Measurements from ENCODE around the gene TAC3. TPM values are rescaled to one million over a fixed set of nuclear protein-coding genes. Genes with fewer than 3 reads are reported as not detected.

The TAC3 gene
- total and polyA plus RNA-seq, 8 donors, result 0.23 to 4.4 TPM; not detected in 6

DNA sequence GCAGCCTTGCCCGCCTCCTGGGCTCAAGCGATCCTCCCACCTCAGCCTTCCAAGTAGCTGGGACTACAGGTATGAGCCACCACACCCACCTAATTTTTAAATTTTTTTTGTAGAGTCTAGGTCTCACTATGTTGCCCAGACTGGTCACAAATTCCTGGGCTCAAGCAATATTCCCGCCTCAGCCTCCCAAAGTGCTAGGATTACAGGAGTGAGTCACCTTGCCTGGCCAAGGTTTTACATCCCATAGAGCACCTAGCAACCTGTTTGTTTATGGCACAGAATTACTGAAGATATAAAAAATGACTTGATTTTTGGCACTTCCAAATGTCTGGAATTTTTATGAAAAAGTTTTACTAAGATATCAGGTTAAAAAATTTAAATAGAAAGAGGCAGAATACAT, 17.1 kb upstream of the TAC3 start:
- WGBS, 2 donors, result 88 to 91% methylated on average over 3 of the region's 3 CpGs
- DNase-seq, result no peak
- no peak for ATAC-seq
- Histone ChIP-seq H3K4me3 (no peak overlapping the region), H3K27me3 (no peaks in the 10 kb centered on the region), H3K9me3 (no peaks in the 10 kb centered on the region), H3K27ac (no peak overlapping the region), H3K4me1 (no peaks in the 10 kb centered on the region), H3K36me3 (no peaks in the 10 kb centered on the region)
- no peak for FAIRE-seq
- TF ChIP-seq, protein P1, sequence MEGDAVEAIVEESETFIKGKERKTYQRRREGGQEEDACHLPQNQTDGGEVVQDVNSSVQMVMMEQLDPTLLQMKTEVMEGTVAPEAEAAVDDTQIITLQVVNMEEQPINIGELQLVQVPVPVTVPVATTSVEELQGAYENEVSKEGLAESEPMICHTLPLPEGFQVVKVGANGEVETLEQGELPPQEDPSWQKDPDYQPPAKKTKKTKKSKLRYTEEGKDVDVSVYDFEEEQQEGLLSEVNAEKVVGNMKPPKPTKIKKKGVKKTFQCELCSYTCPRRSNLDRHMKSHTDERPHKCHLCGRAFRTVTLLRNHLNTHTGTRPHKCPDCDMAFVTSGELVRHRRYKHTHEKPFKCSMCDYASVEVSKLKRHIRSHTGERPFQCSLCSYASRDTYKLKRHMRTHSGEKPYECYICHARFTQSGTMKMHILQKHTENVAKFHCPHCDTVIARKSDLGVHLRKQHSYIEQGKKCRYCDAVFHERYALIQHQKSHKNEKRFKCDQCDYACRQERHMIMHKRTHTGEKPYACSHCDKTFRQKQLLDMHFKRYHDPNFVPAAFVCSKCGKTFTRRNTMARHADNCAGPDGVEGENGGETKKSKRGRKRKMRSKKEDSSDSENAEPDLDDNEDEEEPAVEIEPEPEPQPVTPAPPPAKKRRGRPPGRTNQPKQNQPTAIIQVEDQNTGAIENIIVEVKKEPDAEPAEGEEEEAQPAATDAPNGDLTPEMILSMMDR (IDR thresholded peaks at IDR 0.05), result no peak
- intact Hi-C loops (cut with DNase I), result no loop called here

DNA sequence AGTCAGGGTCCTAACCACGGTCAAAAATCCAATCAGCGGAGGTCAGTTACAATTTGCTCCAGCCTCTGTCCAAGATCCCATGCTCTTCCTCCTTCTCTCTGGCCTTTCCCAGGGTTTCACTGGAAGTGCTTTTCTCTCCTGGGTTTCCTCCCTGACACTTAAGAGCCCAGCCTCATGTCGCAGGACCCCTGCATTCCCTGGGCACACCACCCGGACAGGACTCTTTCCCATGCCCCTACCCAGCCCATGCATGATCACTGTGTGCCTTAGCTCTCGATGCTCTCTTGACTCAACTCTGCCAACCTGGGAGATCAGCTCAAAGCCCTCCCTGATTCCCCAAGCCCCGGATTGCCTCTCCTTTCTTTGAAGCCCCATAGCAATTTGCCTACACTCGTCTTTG, 15.5 kb upstream of the TAC3 start:
- Histone ChIP-seq H3K36me3 (no peaks in the 10 kb centered on the region), H3K27me3 (no peaks in the 10 kb centered on the region), H3K4me3 (no peak overlapping the region), H3K9me3 (no peaks in the 10 kb centered on the region), H3K4me1 (no peaks in the 10 kb centered on the region), H3K27ac (no peak overlapping the region)
- DNase-seq (no peak), FAIRE-seq (no peak), ATAC-seq (no peak)
- TF ChIP-seq, protein P1 (IDR thresholded peaks at IDR 0.05), result no peak
- intact Hi-C loops (cut with DNase I), result no loop called here
- 68 to 73% methylated on average over 7 of the region's 7 CpGs for WGBS, 2 donors

GRCh38 chr12:57031138-57031725, 14.9 kb upstream of the TAC3 start:
- H3K27ac ChIP-seq, result no peak overlapping the region
- 25 to 32% methylated on average over 2 of the region's 2 CpGs for WGBS, 2 donors
- TF ChIP-seq, protein P1 (IDR thresholded peaks at IDR 0.05), result no peak
- ATAC-seq, result peak in 1 of 4 donors; percentile 38
- FAIRE-seq, result no peak
- H3K27me3 ChIP-seq, result no peaks in the 10 kb centered on the region
- H3K4me3 ChIP-seq, result no peak overlapping the region
- no peaks in the 10 kb centered on the region for H3K9me3 ChIP-seq
- H3K4me1 ChIP-seq, result no peaks in the 10 kb centered on the region
- intact Hi-C loops (cut with DNase I), result no loop called here
- no peaks in the 10 kb centered on the region for H3K36me3 ChIP-seq
- no peak for DNase-seq

DNA sequence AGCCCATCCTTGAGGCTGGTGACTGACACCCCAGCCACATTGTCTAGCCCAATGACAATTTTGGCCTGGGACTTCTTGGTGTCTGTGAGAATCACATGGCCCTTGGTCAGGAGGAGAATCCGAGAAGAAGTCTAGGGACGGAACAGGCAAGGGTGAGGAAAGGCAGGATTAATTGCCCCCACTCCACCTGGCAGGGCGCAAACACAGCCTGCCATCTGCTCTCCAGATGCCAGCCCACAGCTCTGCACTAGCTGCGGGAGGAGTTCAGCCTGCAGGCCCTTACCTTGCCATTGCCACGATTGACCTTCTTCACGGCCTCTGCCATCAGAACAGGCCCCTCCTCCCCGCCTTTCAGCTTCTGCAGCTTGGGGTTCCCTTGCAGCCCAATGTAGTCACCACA, 13.1 kb upstream of the TAC3 start:
- intact Hi-C loops (cut with DNase I), result no loop called here
- Histone ChIP-seq H3K27ac (no peak overlapping the region), H3K9me3 (no peaks in the 10 kb centered on the region), H3K4me3 (no peak overlapping the region), H3K27me3 (no peaks in the 10 kb centered on the region), H3K4me1 (no peaks in the 10 kb centered on the region), H3K36me3 (no peaks in the 10 kb centered on the region)
- ATAC-seq (no peak), FAIRE-seq (no peak), DNase-seq (no peak)
- 81 to 89% methylated on average over 7 of the region's 7 CpGs for WGBS, 2 donors
- TF ChIP-seq, protein P1 (IDR thresholded peaks at IDR 0.05), result no peak

GRCh38 chr12:57027805-57028153, 11.4 kb upstream of the TAC3 start:
- ATAC-seq, result no peak
- Histone ChIP-seq H3K36me3 (no peaks in the 10 kb centered on the region), H3K4me3 (no peak overlapping the region), H3K27ac (no peak overlapping the region), H3K9me3 (no peaks in the 10 kb centered on the region), H3K27me3 (no peaks in the 10 kb centered on the region), H3K4me1 (no peaks in the 10 kb centered on the region)
- intact Hi-C loops (cut with DNase I), result no loop called here
- 41 to 43% methylated on average over 5 of the region's 5 CpGs for WGBS, 2 donors
- no peak for DNase-seq
- FAIRE-seq, result no peak
- TF ChIP-seq, protein P1 (IDR thresholded peaks at IDR 0.05), result no peak

Data from pancreas (tissue), 10 donors.